HEK293T (cell line): ENCODE results near the gene CLMN.

Source experiments
- CTCF ChIA-PET: fragments of 350-600 bp; formaldehyde crosslinking; extraction: SDS; loops from one replicate; lab custom pipeline; 2021; ENCODE audit warnings: antibody characterized with exemption, inconsistent platforms; lab: Yijun Ruan, JAX
- POLR2A ChIA-PET: fragments of 350-600 bp; formaldehyde crosslinking; extraction: SDS; loops from one replicate; lab custom pipeline; 2020; ENCODE audit warnings: antibody characterized with exemption, inconsistent platforms; lab: Yijun Ruan, JAX
- DNase-seq: peaks from one replicate; pipeline ENCODE4 v3.0.0; 2012; ENCODE audit warnings: mixed read lengths; ENCODE audit errors: extremely low spot score
- ARNT ChIP-seq: fragments of 450-650 bp; IDR thresholded peaks from 2 replicates; pipeline ENCODE4 v1.6.1; 2017; ENCODE audit warnings: mild to moderate bottlenecking
- BHLHE40 ChIP-seq: fragments of 450-650 bp; IDR thresholded peaks from 2 replicates; pipeline ENCODE4 v1.6.1; 2016; ENCODE audit warnings: mild to moderate bottlenecking, moderate library complexity, borderline replicate concordance
- CTBP1 ChIP-seq: fragments of 450-650 bp; IDR thresholded peaks from 2 replicates; pipeline ENCODE4 v1.6.1; 2016; ENCODE audit warnings: borderline replicate concordance
- ELF4 ChIP-seq: fragments of 450-650 bp; IDR thresholded peaks from 2 replicates; pipeline ENCODE4 v1.6.1; 2017; ENCODE audit warnings: antibody characterized with exemption
- FOXA1 ChIP-seq: fragments of 450-650 bp; IDR thresholded peaks from 2 replicates; pipeline ENCODE4 v1.6.1; 2016; ENCODE audit warnings: mild to moderate bottlenecking
- FOXK2 ChIP-seq: fragments of 450-650 bp; IDR thresholded peaks from 2 replicates; pipeline ENCODE4 v1.6.1; 2016; ENCODE audit warnings: mild to moderate bottlenecking
- FOXM1 ChIP-seq: fragments of 450-650 bp; IDR thresholded peaks from 2 replicates; pipeline ENCODE4 v1.6.1; 2017; ENCODE audit warnings: mild to moderate bottlenecking, borderline replicate concordance
- HDGF ChIP-seq: fragments of 450-650 bp; IDR thresholded peaks from 2 replicates; pipeline ENCODE4 v1.6.1; 2017; ENCODE audit warnings: antibody characterized with exemption, borderline replicate concordance
- L3MBTL2 ChIP-seq: fragments of 450-650 bp; conservative IDR thresholded peaks from 2 replicates; pipeline ENCODE4 v1.6.1; 2016; ENCODE audit warnings: mild to moderate bottlenecking
- LEF1 ChIP-seq: fragments of 450-650 bp; IDR thresholded peaks from 2 replicates; pipeline ENCODE4 v1.6.1; 2017; ENCODE audit warnings: mild to moderate bottlenecking, borderline replicate concordance
- NFRKB ChIP-seq: fragments of 450-650 bp; IDR thresholded peaks from 2 replicates; pipeline ENCODE4 v1.6.1; 2016; ENCODE audit warnings: mild to moderate bottlenecking, moderate library complexity
- PKNOX1 ChIP-seq: fragments of 450-650 bp; IDR thresholded peaks from 2 replicates; pipeline ENCODE4 v1.6.1; 2016
- SP1 ChIP-seq: fragments of 450-650 bp; IDR thresholded peaks from 2 replicates; pipeline ENCODE4 v1.6.1; 2017
- SUZ12 ChIP-seq: fragments of 450-650 bp; IDR thresholded peaks from 2 replicates; pipeline ENCODE4 v1.6.1; 2016; ENCODE audit warnings: mild to moderate bottlenecking
- TARDBP ChIP-seq: fragments of 450-650 bp; IDR thresholded peaks from 2 replicates; pipeline ENCODE4 v1.6.1; 2016
- ZNF384 ChIP-seq: fragments of 450-650 bp; IDR thresholded peaks from 2 replicates; pipeline ENCODE4 v1.6.1; 2016

CLMN gene

GRCh38 chr14:95258156-95258555, 61.6 kb downstream of the CLMN start:
- no peak for DNase-seq
- TF ChIP-seq FOXM1 (no peak), FOXK2 (no peak), ARNT (no peak), FOXA1 (no peak), LEF1 (no peak), SP1 (no peak), NFRKB (no peak), L3MBTL2 (no peak), TARDBP (no peak; the same call in 1 of the 2 replicates), CTBP1 (no peak), ZNF384 (no peak), SUZ12 (no peak), PKNOX1 (no peak), BHLHE40 (no peak), ELF4 (no peak)
- ChIA-PET CTCF (no interaction called here), POLR2A (no interaction called here)

- ChIA-PET CTCF (no interaction called here), POLR2A (no interaction called here)
- DNase-seq = no peak
- TF ChIP-seq PKNOX1 (no peak), L3MBTL2 (no peak), NFRKB (no peak), ELF4 (no peak), SUZ12 (no peak), FOXM1 (no peak), FOXK2 (no peak)
Observed at GRCh38 chr14:95257521-95257920, 62.2 kb downstream of the CLMN start.

GRCh38 chr14:95256776-95257060, 63.0 kb downstream of the CLMN start:
- ChIA-PET POLR2A (no interaction called here), CTCF (no interaction called here)
- no peak for DNase-seq
- TF ChIP-seq BHLHE40 (no peak), FOXK2 (no peak), ZNF384 (no peak), NFRKB (no peak), TARDBP (no peak), ELF4 (no peak), HDGF (no peak)

- CTCF ChIA-PET = no interaction called here
- POLR2A ChIA-PET = no interaction called here
- TF ChIP-seq PKNOX1 = no peak
- TF ChIP-seq NFRKB = no peak
- no peak for TF ChIP-seq FOXK2
- no peak for TF ChIP-seq FOXM1
- TF ChIP-seq BHLHE40 = no peak
- no peak for TF ChIP-seq SUZ12
- no peak for TF ChIP-seq FOXA1
- no peak for TF ChIP-seq CTBP1
- no peak for DNase-seq
Observed at GRCh38 chr14:95256002-95256775, 63.5 kb downstream of the CLMN start.

- TF ChIP-seq SP1 (no peak), SUZ12 (no peak), LEF1 (no peak), ELF4 (no peak)
- POLR2A ChIA-PET = no interaction called here
- DNase-seq = peak; percentile 53
- CTCF ChIA-PET = no interaction called here
Observed at GRCh38 chr14:95255487-95255886, 64.2 kb downstream of the CLMN start.

- ChIA-PET CTCF (no interaction called here), POLR2A (no interaction called here)
- DNase-seq = no peak
- TF ChIP-seq ARNT (no peak), HDGF (no peak), ZNF384 (no peak), FOXM1 (no peak), NFRKB (no peak), ELF4 (no peak), TARDBP (no peak), BHLHE40 (no peak), CTBP1 (no peak), FOXK2 (no peak), SUZ12 (no peak), L3MBTL2 (no peak), PKNOX1 (no peak)
Observed at GRCh38 chr14:95255013-95255412, 64.7 kb downstream of the CLMN start.
